Right kidney (tissue), 1 donor: Measurements from ENCODE around the gene ACMSD.
A peak's percentile ranks its signal among the peaks of the same experiment; 100 is the strongest.
"Not testable (repeated sequence)": the region's sequence is repeated elsewhere in the genome, so short reads cannot be mapped to it uniquely, and the experiment has no call there.

Experiments used
- DNase-seq: peaks from one replicate; pipeline ENCODE4 v3.0.0-alpha.2; 2016

Gene ACMSD

DNA sequence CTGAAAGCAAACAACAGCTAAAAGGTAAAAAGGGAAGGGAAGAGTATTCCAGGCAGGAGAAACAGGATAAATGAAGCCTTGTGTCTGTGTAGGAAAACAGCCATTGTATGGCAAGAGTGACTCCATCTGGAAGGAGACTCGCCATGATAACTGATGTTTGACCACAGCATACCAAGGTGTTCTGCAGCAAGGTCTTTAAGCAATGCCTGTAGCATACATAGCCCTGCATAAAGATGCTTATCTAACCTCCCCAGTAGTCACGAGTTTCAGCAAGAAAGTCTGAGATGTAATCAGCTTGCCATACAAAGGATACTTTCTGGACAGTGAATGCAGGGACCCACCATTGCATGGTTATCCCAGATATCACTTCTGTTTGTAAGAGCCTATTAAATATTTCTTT, 68.3 kb downstream of the ACMSD start:
- no peak for DNase-seq

DNA sequence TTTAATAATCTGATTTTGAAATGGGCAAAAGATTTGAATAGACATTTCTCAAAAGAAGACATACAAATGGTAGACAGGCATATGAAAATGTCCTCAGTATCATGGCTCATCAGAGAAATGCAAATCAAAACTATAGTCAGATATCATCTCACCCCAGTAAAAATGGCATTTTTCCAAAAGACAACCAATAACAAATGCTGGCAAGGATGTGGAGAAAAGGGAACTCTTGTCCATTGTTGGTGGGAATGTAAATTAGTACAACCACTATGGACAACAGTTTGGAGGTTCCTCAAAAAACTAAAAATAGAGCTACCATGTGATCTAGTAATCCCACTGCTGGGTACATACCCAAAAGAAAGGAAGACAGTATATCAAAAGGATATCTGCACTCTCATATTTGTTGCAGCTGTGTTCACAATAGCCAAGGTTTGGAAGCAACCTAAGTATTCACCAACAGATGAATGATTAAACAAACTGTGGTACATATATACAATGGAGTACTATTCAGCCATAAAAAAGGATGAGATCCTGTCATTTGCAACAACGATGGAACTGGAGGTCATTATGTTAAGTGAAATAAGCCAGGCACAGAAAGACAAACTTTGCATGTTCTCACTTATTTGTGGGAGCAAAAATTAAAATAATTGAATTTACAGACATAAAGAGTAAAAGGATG, 69.2 kb downstream of the ACMSD start:
- DNase-seq = not testable (repeated sequence)

DNA sequence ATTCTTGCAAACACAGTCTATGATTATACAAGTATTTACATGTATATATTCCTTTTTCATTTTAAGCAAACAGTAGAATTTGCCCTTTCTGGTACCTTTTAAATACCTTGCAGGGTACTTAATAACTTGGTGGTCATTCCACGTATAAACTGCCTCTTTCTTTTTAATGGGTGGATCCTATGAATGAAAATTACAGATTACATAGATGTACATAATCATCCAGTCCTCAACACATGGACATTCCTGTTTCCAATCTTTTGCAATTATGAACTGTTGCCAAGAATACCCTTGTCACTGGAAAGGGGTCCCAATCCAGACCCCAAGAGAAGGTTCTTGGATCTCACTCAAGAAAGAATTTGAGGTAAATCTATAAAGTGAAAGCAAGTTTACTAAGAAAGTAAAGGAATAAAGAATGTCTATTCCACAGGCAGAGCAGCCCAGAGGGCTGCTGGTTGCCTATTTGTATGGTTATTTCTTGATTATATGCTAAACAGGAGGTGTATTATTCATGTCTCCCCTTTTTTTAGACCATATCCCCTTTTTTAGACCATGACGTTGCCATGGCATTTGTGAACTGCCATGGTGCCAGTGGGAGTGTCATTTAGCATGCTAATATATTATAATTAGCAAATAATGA, 72.5 kb downstream of the ACMSD start:
- no peak for DNase-seq

DNA sequence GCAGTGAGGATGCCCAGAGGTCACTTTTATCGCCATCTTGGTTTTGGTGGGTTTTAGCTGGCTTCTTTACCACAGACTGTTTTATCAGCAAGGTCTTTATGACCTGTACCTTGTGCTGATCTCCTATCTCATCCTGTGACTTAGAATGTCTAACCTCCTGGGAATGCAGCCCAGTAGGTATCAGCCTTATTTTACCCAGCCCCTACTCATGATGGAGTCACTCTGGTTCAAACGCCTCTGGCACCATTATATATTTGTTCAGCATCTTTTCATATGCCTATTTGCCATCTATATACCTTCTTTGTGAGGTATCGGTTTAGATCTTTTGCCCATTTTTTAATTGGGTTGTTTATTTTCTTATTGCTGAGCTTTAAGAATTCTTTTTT, 73.0 kb downstream of the ACMSD start:
- DNase-seq = no peak

DNA sequence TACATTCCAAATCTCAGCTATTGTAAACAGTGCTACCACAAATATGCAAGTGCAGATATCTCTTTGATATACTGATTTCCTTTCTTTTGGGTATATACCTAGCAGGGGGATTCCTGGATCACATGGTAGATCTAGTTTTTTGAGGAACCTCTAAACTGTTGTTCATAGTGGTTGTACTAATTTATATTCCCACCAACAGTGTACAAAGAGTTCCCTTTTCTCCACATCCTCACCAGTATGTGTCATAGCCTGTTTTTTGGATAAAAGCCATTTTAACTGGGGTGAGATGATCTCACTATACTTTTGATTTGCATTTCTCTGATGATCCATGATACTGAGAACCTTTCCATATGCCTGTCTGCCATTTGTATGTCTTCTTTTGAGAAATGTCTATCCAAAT, 73.9 kb downstream of the ACMSD start:
- DNase-seq = no peak

DNA sequence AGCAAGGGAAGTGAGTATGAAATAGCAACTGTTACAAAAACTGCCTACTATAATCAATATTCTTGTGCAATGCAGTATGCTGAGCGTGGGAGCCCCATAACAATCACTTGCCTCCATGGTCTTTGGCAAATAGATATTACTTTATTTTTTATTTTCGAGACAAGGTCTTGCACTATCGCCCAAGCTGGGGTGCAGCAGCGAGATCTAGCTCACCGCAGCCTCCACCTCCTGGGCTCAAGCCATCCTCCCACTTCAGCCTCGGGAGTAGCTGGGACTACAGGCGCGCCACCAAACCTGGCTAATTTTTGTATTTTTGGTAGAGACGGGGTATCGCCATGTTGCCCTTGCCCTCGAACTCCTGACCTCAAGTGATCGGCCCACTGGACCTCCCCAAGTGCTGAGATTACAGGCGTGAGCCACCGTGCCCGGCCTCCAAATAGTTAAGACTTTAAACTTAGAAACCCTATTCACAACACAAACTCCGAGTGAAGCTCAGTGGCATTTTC, 79.0 kb downstream of the ACMSD start:
- DNase-seq = no peak

DNA sequence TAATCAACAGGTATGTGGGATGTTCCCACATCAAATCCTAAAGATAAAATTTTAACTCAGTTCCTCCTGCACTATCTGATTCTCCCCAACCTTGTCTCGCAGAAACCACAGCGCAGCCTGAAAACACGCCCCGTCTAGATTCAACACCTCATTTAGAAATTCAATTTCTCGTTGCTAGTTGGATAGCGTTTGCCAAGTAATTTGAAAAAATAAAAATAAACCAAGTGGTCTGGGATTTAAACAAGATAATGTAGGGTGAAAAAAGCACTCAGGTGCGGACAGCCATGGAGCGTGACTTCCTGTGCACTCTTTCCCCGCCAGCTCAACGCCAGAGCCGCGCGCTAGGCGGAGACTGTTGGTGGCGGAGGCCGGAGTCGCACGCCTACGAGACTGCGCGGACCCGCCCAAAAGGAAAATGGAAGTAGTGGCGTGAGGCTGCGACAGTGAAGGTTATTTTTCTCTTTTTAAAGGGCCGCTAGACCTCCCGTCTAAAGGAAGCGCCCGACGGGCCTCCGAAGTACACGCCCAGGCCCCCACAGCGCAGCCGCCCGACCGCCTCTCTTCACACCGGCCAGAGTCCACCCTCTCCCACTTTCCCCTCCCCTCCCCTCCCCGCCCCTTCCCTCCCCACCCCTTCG, 79.6 kb downstream of the ACMSD start:
- peak; percentile 96 for DNase-seq

DNA sequence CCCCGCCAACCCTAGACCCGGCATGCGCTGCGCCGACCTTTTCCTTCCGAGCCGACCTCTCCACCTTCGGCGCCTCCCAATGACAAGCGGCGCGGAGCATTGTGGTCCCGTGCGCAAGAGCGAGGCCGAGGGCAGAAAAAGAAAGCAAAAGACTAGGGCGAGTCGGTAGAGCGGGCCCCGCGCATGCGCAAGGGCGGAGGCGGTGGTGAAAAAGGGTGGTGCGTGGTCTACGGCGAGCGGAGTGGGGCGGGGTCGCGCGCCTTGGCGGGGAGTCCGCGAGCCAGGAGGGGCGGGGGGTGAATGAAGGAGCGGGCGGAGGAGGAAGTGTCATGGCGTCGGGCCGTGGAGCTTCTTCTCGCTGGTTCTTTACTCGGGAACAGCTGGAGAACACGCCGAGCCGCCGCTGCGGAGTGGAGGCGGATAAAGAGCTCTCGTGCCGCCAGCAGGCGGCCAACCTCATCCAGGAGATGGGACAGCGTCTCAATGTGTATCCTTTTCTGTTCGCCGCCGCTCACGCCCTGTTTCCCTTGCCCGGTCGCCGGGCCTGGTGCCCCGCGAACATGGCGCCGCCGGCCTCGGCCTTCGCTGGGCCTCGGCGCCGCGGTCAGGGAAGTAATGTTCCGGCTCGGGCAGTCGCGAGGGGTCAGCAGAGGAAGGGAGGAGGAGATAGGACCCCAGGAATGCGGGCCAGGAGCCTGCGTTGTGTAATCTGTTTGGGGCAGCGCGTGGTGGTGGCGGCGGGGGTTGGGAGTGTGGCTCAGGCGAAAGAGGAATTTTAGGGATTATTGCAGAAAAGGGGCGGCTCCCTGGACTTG, 80.3 kb downstream of the ACMSD start, which contains the start of gene CCNT2:
CCNT2 (plus strand) TSS at position 297 of the 815 bp plus-strand sequence; CDS start at position 330, 33 bp downstream.
- DNase-seq = peak; percentile 94

DNA sequence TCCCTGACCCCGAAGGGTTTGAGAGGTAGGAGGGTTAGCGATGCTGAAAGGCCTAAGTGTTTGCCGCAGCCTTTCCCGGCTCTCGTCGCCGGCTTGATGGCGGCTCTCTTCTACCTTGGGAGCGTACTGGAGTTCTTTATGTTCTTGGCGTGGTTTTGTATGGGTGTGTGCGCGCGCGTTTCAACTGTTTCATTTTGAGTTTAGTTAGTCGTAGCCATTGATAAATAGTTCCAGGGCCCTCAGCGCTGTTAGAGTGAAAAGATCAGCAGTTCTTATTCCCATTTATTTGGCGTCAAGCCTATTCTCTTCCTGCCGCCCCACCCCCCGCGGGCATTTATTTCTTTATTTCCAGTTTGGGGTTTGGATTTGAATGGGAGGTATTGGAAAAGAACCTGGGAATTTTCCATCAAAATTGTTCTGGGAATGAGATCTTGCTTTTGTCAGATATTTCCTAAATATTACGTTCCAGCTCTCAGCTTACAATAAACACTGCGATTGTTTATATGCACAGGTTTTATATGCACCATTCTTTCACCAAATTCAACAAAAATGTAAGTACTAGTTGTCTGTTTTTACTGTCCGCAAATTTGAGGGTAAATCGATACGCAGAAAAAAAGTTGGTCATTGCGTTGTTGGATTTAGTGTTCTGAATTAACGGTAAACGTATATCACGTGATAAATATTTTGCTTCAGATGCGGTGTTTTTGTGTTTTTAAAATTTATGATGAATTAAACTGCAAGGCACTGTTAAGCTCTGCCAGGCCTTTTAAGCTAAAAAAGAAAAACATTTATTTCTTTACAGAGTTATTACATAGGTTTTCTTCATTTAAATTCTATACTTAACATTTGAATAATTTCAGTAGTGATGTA, 81.2 kb downstream of the ACMSD start:
- DNase-seq = no peak

DNA sequence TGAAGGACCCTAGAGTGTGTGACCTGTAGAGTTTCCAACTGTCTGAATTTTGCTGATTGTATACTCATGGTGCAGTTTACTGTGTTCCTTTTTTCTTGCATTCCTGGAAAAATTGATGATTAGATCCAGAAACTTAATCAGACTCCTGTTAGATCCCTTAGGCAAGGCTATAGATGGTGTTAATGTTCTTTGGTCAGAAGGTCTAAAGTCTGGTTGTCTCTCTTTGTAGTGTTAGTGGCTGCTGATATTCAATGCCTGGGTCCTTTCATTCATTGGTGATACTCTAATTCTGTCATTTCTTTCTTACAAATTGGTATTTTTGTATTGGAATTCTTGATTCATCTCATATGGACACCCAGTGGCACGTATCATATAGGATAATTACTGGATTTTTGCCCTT, 86.5 kb downstream of the ACMSD start:
- DNase-seq = no peak

DNA sequence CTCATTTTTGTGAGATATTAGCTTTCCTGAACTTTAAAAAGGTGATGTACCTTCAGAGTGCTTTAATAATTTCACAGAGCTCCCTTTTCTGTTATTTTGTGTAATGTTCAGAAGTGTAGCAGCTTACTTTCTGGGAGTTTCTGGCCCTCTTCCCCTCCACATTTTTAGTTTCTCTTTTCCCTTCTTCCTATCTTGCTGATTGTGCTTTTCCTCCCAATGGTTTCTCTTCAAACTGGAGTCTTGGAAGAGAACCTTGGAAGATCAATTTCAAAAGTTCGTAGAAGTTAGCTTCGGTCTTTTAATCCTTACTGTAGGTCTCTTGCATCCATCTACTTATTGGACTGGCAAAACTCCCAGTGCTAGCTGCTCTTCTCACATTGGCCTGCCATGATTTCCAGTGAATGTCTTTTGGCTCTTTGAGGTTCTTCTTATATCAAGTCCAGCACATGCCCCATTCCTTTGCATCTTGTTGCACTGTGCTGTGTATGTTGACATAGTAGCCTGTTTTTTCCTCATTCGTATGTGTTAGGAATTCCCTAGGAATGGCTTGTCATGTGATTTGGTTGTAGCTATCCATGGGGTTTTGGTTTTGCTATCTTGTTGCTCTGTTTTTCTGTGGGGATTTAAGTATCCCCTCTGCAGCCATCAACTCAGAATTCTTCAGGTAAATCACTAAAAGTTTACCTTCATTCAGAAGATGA, 88.0 kb downstream of the ACMSD start:
- DNase-seq = no peak

DNA sequence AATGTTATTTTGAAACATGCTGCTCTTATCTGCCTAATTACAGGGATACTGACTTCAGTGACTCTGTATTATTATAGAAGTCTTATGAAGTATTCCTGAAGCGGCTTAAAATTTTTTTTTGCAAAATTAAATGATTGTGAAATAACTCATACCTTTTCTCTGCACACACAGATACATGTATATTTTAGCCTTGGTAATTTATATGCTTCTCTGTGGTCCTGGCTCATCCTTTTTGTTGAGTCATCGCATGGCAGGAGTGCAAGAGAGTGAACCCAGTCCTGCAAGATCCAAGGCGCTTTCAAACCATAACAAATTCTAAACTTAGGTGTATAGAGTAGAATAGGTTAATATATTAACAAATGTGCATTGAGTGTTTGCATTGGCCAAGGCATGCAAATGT, 88.8 kb downstream of the ACMSD start:
- no peak for DNase-seq

DNA sequence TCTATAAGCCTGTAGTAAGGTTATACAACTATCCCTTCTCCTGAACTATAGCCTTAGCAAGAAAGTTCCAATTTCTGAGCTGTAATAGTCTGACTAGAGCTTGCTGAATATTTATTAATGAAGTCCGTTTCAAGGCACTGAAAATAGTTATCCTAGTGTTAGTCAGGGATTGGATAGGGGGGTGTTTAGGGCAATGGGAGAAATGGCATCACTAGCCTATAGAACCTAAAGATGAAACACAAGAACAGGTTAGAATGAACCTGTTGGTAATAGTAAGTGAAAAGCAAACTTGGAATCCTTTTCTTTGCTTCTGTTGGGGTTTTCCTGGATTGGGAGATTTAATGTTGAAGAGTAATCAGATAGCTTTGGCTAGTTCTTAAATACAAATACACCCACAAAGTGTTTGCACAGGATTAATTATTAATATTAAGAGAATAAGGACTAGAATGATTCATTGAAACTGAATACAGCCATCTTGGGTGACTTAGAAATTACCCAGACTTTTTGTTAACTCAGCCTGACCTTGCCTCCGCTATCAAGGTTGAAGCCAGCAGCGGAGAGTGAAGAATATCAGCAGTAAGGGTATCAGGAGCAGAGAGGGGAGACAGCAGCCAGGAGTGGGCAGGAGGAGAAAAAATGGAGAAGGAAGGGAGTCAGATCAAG, 94.6 kb downstream of the ACMSD start:
- DNase-seq = no peak

DNA sequence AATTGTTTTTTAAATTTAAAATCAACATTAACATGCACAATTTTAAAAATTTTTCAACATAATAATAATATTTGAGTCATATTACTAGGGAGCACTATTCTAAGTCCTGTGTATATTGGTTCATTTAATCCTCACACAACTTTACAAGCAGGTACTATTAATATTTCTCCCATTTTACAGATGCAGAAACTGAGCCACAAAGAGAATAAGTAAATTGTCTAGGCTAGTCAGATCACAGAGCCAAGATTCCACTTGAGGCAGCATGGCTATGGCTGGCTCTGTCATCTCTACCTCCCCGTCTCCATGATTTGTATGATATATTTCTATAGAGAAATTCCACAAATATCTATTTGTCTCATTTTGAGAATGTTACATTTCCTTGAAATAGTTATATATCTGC, 95.3 kb downstream of the ACMSD start:
- DNase-seq = no peak

DNA sequence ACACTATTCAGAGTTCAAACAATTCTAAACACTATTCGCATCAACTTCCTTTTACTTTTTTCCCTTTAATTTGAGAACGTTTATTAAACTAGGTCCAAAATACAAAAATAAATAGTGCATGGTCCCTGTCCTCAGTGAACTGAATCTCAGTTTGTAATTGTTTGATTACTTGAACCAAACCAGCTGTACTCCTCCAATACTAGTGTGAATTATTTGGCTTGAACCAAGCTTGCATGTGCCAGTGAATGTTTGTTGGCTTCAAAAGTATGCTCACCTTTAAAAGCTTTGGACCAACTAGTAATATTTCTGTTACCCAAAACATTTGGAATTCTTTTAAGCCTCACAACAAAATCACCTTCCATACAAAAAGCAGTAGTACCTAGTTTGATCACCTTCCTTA, 95.7 kb downstream of the ACMSD start:
- DNase-seq = no peak

DNA sequence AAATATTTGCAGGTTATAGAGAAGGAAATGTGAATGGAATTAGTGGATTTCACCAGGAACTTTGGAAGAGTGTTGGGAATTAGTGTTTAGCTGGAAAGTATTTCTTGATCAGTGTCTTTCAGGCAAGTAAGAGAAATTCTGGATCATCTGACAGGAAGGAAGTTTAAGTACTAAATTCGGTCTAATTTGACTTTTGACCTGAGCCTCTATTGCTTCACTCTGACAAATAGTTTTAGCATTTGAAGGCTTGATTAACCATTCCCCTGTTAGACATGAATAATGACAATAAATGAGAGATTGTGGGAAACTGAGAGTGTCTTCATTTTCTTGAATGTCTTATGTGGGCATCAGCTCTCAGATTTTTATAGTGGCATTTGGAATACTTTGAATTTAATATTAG, 96.2 kb downstream of the ACMSD start:
- no peak for DNase-seq

DNA sequence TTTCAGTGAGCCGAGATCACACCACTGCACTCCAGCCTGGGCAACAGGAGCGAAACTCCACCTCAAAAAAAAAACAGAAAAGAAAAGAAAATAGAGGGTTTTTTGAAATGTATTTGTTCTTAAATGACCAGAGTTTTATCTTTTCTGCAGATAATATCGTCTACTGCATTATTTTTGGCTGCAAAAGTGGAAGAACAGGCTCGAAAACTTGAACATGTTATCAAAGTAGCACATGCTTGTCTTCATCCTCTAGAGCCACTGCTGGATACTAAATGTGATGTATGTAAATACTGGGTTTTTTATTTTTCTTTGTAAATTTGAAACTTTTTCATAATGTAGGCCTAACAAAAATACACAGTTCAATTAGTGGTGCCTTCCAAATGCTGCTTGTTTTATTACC, 98.3 kb downstream of the ACMSD start:
- no peak for DNase-seq

DNA sequence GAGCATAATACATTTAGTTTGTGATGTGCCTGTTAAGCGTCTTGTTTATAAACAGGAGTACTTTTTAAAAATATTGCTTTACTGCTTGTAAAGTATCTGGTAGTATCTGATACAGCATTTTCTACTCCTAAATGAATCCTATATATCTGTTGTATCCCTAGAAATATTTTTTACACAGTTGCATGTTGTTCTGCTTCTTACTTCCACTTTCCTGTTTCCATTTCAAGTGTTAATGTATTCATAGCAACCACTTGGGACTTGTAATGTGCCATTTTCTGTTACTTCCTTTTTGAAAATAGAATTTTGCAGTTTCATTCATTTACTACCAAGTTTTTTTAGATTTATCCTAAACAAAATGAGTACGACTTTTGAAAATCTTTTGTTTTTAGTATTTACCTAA, 105.1 kb downstream of the ACMSD start:
- no peak for DNase-seq

DNA sequence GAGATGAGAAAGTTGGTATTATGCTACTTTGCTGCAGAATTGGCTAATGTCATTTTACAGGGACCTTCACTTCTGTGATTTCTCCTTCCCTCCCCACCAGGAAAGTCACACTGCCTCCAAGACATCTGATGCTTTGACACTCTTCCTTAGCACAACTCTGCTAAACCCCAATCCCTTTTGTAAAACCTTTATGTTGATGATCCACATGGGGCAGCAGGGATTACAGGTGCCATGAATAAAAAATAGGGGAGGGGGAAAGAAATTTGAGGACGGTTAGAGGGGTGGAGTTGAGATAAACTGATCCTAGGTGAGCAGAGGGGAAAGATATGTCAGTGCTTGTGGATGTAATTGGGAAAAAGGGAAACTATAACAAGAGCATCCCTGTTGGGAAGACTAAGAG, 106.6 kb downstream of the ACMSD start:
- DNase-seq = no peak

DNA sequence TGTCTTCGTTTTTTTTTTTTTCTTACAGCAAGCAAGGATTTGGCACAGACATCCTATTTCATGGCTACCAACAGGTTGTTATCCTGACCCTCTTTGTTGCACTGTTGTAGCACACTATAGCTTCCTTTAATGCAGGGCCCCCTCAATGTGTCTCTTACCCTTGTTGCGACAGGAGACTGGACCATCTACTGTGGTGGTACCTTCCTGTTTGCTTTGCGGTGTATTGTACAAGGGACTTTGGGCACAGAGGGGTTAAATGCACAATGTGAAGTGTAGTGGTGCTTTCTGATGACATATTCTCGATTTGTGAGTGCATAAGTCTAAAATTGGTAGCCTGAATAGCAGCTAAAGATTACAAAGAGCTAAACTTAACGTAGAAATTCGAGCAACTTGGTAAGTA, 107.7 kb downstream of the ACMSD start:
- no peak for DNase-seq
